ENCODE data around the gene GPC6.

Gene GPC6

GRCh38 chr13:93325303-93326233 lies 99.0 kb downstream of the GPC6 start:
- H3K4me3 ChIP-seq (ENCODE audit: low read depth, low read length) = no peak overlapping the region
- no peak for TF ChIP-seq POLR2A (IDR thresholded peaks at IDR 0.05; ENCODE audit: extremely low read depth, insufficient read length)
- no peak for TF ChIP-seq MYC (IDR thresholded peaks at IDR 0.05; ENCODE audit: low read depth, low read length)
- no peak for TF ChIP-seq MAX (IDR thresholded peaks at IDR 0.05; ENCODE audit: low read depth, low read length)
- no peak for TF ChIP-seq CTCF (IDR thresholded peaks at IDR 0.05; ENCODE audit: low read depth, low read length)
- DNase-seq (ENCODE audit: low read depth) = no peak

GRCh38 chr13:93326234-93326811 lies 99.7 kb downstream of the GPC6 start:
- TF ChIP-seq POLR2A (IDR thresholded peaks at IDR 0.05; ENCODE audit: extremely low read depth, insufficient read length) (no peak), MAX (IDR thresholded peaks at IDR 0.05; ENCODE audit: low read depth, low read length) (no peak), CTCF (IDR thresholded peaks at IDR 0.05; ENCODE audit: low read depth, low read length) (no peak), MYC (IDR thresholded peaks at IDR 0.05; ENCODE audit: low read depth, low read length) (no peak)
- H3K4me3 ChIP-seq (ENCODE audit: low read depth, low read length) = no peak overlapping the region
- DNase-seq (ENCODE audit: low read depth) = no peak

GRCh38 chr13:93328943-93329342 lies 102.3 kb downstream of the GPC6 start:
- DNase-seq (ENCODE audit: low read depth) = no peak
- H3K4me3 ChIP-seq (ENCODE audit: low read depth, low read length) = no peak overlapping the region
- TF ChIP-seq MYC (IDR thresholded peaks at IDR 0.05; ENCODE audit: low read depth, low read length) = no peak
- TF ChIP-seq CTCF (IDR thresholded peaks at IDR 0.05; ENCODE audit: low read depth, low read length) = no peak
- no peak for TF ChIP-seq POLR2A (IDR thresholded peaks at IDR 0.05; ENCODE audit: extremely low read depth, insufficient read length)

- TF ChIP-seq CTCF (IDR thresholded peaks at IDR 0.05; ENCODE audit: low read depth, low read length) (no peak), MYC (IDR thresholded peaks at IDR 0.05; ENCODE audit: low read depth, low read length) (no peak), POLR2A (IDR thresholded peaks at IDR 0.05; ENCODE audit: extremely low read depth, insufficient read length) (no peak), MAX (IDR thresholded peaks at IDR 0.05; ENCODE audit: low read depth, low read length) (no peak)
- DNase-seq (ENCODE audit: low read depth) = no peak
- H3K4me3 ChIP-seq (ENCODE audit: low read depth, low read length) = no peak overlapping the region
Observed at GRCh38 chr13:93336728-93337127, 110.1 kb downstream of the GPC6 start.

GRCh38 chr13:93338030-93338429 lies 111.4 kb downstream of the GPC6 start:
- no peak overlapping the region for H3K4me3 ChIP-seq (ENCODE audit: low read depth, low read length)
- no peak for DNase-seq (ENCODE audit: low read depth)
- TF ChIP-seq MYC (IDR thresholded peaks at IDR 0.05; ENCODE audit: low read depth, low read length) (no peak), MAX (IDR thresholded peaks at IDR 0.05; ENCODE audit: low read depth, low read length) (no peak), POLR2A (IDR thresholded peaks at IDR 0.05; ENCODE audit: extremely low read depth, insufficient read length) (no peak), CTCF (IDR thresholded peaks at IDR 0.05; ENCODE audit: low read depth, low read length) (no peak)

Measured in NB4 (cell line).